GM23338 (cell line): ENCODE measurements around the gene PIM3. TPM values are rescaled to one million over a fixed set of nuclear protein-coding genes. Genes with fewer than 3 reads are reported as not detected.

Source experiments
- ATAC-seq: fragments of 200-7000 bp; cut with Tn5 transposase; 3 replicates; pipeline ENCODE4 v1.9.1; 2020
- DNase-seq: peaks from one replicate; pipeline ENCODE4 v3.0.0-alpha.2; 2015; ENCODE audit warnings: low spot score
- H2AFZ ChIP-seq: fragments of 200-600 bp; sonication (generic); 2 replicates; pipeline ENCODE4 v1.8.0; 2016; ENCODE audit warnings: antibody characterized with exemption, mild to moderate bottlenecking, moderate library complexity
- H3F3A ChIP-seq: fragments of 200-600 bp; sonication (generic); replicated peaks from 2 replicates; pipeline ENCODE4 v1.8.0; 2017; ENCODE audit warnings: antibody characterized with exemption, mixed run types, low read depth
- H3K27ac ChIP-seq: fragments of 200-600 bp; sonication (generic); 2 replicates; pipeline ENCODE4 v1.6.1; 2016; ENCODE audit warnings: low read depth
- H3K27me3 ChIP-seq: fragments of 200-600 bp; sonication (generic); 2 replicates; pipeline ENCODE4 v1.8.0; 2016; ENCODE audit warnings: mild to moderate bottlenecking, mixed run types, moderate library complexity; ENCODE audit not compliant: insufficient read depth
- H3K36me3 ChIP-seq: fragments of 200-600 bp; sonication (generic); 2 replicates; pipeline ENCODE4 v1.8.0; 2016; ENCODE audit warnings: mild to moderate bottlenecking; ENCODE audit not compliant: insufficient read depth
- H3K4me1 ChIP-seq: fragments of 200-600 bp; sonication (generic); 2 replicates; pipeline ENCODE4 v1.8.0; 2016; ENCODE audit warnings: mild to moderate bottlenecking, moderate library complexity; ENCODE audit not compliant: insufficient read depth
- H3K4me2 ChIP-seq: fragments of 200-600 bp; sonication (generic); 2 replicates; pipeline ENCODE4 v1.7.1; 2017; ENCODE audit warnings: mixed run types
- H3K4me3 ChIP-seq: fragments of 200-600 bp; sonication (generic); 2 replicates; pipeline ENCODE4 v1.6.1; 2016; ENCODE audit warnings: mixed run types
- H3K79me2 ChIP-seq: fragments of 200-600 bp; sonication (generic); replicated peaks from 2 replicates; pipeline ENCODE4 v1.8.0; 2017; ENCODE audit warnings: mild to moderate bottlenecking; ENCODE audit not compliant: insufficient read depth
- H3K9me2 ChIP-seq: fragments of 200-600 bp; sonication (generic); 2 replicates; pipeline ENCODE4 v1.8.0; 2017; ENCODE audit not compliant: insufficient read depth
- H4K20me1 ChIP-seq: fragments of 200-600 bp; sonication (generic); replicated peaks from 2 replicates; pipeline ENCODE4 v1.8.0; 2017; ENCODE audit warnings: mild to moderate bottlenecking; ENCODE audit not compliant: insufficient read depth
- H3K27ac Mint-ChIP-seq: 2 replicates; pipeline ENCODE4 v1.8.0; 2020; ENCODE audit warnings: inconsistent platforms, mild to moderate bottlenecking, moderate library complexity, mixed read lengths
- H3K27me3 Mint-ChIP-seq: 3 replicates; pipeline ENCODE4 v1.8.0; 2022; ENCODE audit warnings: low read depth, mild to moderate bottlenecking, moderate library complexity, mixed read lengths, inconsistent platforms; ENCODE audit not compliant: insufficient read depth, poor library complexity
- H3K36me3 Mint-ChIP-seq: 3 replicates; pipeline ENCODE4 v1.8.0; 2021; ENCODE audit warnings: low read depth, mild to moderate bottlenecking, inconsistent platforms, moderate library complexity, mixed read lengths
- H3K4me1 Mint-ChIP-seq: 3 replicates; pipeline ENCODE4 v1.8.0; 2020; ENCODE audit warnings: mild to moderate bottlenecking, inconsistent platforms, mixed read lengths
- H3K4me3 Mint-ChIP-seq: 3 replicates; pipeline ENCODE4 v1.8.0; 2021; ENCODE audit warnings: moderate library complexity, mild to moderate bottlenecking, inconsistent platforms, mixed read lengths
- H3K9me3 Mint-ChIP-seq: 3 replicates; pipeline ENCODE4 v1.8.0; 2020; ENCODE audit warnings: moderate library complexity, mild to moderate bottlenecking, inconsistent platforms, mixed read lengths
- EZH2 ChIP-seq: fragments of 200-600 bp; sonication (generic); IDR thresholded peaks from one replicate; pipeline ENCODE4 v1.8.0; 2017; ENCODE audit warnings: antibody characterized with exemption, mild to moderate bottlenecking, low read depth; ENCODE audit not compliant: unreplicated experiment
- JUNB ChIP-seq: IDR thresholded peaks from one replicate; pipeline ENCODE4 v1.6.1; 2016; ENCODE audit warnings: antibody characterized with exemption; ENCODE audit not compliant: unreplicated experiment
- ZNF331 ChIP-seq: fragments of 250-450 bp; sonication (Bioruptor Pico); IDR thresholded peaks from 2 replicates; pipeline ENCODE4 v1.5.0; 2020; ENCODE audit warnings: low read depth, mild to moderate bottlenecking, moderate library complexity
- polyA plus RNA-seq: library from polyadenylated mRNA; unstranded; fragments of >200 nt; fragmentation: Nextera tagmentation; extraction: Ambion mirVana; gene quantifications from 2 replicates; pipeline ENCODE4 v1.2.1, GENCODE V29; 2016
- total RNA-seq: library from RNA; depleted of rRNA; stranded (reverse); fragments of >200 nt; shearing (Covaris generic); gene quantifications from 2 replicates; pipeline ENCODE4 v1.2.3, GENCODE V29; 2014
- TF ChIP-seq, protein P1 (sequence below): fragments of 250-450 bp; sonication (Bioruptor Pico); IDR thresholded peaks from 2 replicates; pipeline ENCODE4 v1.5.0; 2020; ENCODE audit warnings: mild to moderate bottlenecking, moderate library complexity

The PIM3 gene
- total and polyA plus RNA-seq, 2 experiments from 2014 or later, result 17.7 to 37.3 TPM

DNA sequence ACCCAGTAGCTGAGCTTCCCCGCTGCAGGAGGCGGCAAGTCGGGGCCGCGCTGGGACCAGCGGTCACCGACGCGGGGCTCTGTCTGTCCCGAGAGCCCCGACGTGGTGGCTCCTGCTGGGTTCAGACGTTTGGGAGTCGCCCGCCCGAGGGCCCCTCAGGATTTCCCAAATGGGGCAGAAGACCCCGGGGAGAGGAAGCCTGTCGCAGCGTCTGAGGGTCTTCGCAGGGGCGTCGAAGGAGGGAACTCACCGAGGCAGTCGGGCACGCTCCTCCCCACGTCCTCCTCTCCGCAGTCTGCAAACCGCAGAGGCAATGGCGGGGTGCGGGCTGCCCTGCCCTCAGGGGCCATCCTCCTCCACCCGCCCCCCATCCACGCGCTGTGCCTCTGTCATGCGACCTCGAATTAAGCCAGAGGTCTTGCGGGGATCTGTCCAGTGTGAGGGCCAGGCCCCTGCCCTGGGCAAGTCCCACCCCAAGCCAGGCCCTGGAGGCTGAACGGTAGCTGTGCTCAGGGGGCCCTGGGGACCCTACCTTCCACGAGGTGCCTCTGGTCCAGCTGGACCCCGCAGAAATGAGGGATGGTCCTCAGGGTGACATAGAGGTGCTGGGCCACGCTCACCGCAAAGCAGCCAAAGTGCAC lies 39.5 kb downstream of the PIM3 start:
- Mint-ChIP-seq H3K4me1 (peaks cover 12% of the 10 kb centered on the region), H3K9me3 (peaks cover 3% of the 10 kb centered on the region; the same call in 1 of the 3 replicates), H3K27ac (no peak overlapping the region), H3K36me3 (no peaks in the 10 kb centered on the region), H3K27me3 (peaks cover 25% of the 10 kb centered on the region), H3K4me3 (peak overlapping the region; percentile 40; the same call in 1 of the 3 replicates)
- Histone ChIP-seq H3K4me1 (no peaks in the 10 kb centered on the region), H3K9me2 (no peaks in the 10 kb centered on the region), H3K27ac (no peak overlapping the region), H3K36me3 (no peaks in the 10 kb centered on the region), H3K4me3 (peak overlapping the region; percentile 57), H3F3A (0 out of 2 replicates have a peak, but pooled peaks cover 3% of the 10 kb centered on the region), H3K79me2 (no peaks in the 10 kb centered on the region), H3K4me2 (peak overlapping the region; percentile 78), H3K27me3 (peaks cover 15% of the 10 kb centered on the region), H2AFZ (peak overlapping the region; percentile 92), H4K20me1 (no peaks in the 10 kb centered on the region)
- peak; percentile 37 for ATAC-seq
- peak; percentile 33 for DNase-seq
- TF ChIP-seq JUNB, result no peak
- TF ChIP-seq EZH2, result peak; percentile 27
- no peak for TF ChIP-seq ZNF331 (CRISPR knock-in tag)
- TF ChIP-seq, protein P1, sequence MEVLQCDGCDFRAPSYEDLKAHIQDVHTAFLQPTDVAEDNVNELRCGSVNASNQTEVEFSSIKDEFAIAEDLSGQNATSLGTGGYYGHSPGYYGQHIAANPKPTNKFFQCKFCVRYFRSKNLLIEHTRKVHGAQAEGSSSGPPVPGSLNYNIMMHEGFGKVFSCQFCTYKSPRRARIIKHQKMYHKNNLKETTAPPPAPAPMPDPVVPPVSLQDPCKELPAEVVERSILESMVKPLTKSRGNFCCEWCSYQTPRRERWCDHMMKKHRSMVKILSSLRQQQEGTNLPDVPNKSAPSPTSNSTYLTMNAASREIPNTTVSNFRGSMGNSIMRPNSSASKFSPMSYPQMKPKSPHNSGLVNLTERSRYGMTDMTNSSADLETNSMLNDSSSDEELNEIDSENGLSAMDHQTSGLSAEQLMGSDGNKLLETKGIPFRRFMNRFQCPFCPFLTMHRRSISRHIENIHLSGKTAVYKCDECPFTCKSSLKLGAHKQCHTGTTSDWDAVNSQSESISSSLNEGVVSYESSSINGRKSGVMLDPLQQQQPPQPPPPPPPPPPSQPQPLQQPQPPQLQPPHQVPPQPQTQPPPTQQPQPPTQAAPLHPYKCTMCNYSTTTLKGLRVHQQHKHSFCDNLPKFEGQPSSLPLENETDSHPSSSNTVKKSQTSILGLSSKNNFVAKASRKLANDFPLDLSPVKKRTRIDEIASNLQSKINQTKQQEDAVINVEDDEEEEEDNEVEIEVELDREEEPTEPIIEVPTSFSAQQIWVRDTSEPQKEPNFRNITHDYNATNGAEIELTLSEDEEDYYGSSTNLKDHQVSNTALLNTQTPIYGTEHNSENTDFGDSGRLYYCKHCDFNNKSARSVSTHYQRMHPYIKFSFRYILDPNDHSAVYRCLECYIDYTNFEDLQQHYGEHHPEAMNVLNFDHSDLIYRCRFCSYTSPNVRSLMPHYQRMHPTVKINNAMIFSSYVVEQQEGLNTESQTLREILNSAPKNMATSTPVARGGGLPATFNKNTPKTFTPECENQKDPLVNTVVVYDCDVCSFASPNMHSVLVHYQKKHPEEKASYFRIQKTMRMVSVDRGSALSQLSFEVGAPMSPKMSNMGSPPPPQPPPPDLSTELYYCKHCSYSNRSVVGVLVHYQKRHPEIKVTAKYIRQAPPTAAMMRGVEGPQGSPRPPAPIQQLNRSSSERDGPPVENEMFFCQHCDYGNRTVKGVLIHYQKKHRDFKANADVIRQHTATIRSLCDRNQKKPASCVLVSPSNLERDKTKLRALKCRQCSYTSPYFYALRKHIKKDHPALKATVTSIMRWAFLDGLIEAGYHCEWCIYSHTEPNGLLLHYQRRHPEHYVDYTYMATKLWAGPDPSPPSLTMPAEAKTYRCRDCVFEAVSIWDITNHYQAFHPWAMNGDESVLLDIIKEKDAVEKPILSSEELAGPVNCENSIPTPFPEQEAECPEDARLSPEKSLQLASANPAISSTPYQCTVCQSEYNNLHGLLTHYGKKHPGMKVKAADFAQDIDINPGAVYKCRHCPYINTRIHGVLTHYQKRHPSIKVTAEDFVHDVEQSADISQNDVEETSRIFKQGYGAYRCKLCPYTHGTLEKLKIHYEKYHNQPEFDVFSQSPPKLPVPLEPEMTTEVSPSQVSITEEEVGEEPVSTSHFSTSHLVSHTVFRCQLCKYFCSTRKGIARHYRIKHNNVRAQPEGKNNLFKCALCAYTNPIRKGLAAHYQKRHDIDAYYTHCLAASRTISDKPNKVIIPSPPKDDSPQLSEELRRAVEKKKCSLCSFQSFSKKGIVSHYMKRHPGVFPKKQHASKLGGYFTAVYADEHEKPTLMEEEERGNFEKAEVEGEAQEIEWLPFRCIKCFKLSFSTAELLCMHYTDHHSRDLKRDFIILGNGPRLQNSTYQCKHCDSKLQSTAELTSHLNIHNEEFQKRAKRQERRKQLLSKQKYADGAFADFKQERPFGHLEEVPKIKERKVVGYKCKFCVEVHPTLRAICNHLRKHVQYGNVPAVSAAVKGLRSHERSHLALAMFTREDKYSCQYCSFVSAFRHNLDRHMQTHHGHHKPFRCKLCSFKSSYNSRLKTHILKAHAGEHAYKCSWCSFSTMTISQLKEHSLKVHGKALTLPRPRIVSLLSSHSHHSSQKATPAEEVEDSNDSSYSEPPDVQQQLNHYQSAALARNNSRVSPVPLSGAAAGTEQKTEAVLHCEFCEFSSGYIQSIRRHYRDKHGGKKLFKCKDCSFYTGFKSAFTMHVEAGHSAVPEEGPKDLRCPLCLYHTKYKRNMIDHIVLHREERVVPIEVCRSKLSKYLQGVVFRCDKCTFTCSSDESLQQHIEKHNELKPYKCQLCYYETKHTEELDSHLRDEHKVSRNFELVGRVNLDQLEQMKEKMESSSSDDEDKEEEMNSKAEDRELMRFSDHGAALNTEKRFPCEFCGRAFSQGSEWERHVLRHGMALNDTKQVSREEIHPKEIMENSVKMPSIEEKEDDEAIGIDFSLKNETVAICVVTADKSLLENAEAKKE (CRISPR knock-in tag), result no peak
